ENCODE results near the gene RPS6KA6. TPM values are rescaled to one million over a fixed set of nuclear protein-coding genes. Genes with fewer than 3 reads are reported as not detected.

The RPS6KA6 gene
- polyA plus RNA-seq (ENCODE audit: insufficient read length), result 3.8 TPM

GRCh38 chrX:84187533-84188319, at the start of gene RPS6KA6:
RPS6KA6 (minus strand) TSS chrX:84188199; CDS start chrX:84187899, 300 bp downstream.
- DNase-seq (ENCODE audit: low read depth), result no peak

GRCh38 chrX:84224741-84225140, 36.7 kb upstream of the RPS6KA6 start:
- no peak for DNase-seq (ENCODE audit: low read depth)

- no peak for DNase-seq (ENCODE audit: low read depth)
These were observed 35.3 kb upstream of the RPS6KA6 start for GRCh38 chrX:84223261-84223660.

- no peak for DNase-seq (ENCODE audit: low read depth)
These were observed 33.2 kb upstream of the RPS6KA6 start for GRCh38 chrX:84221181-84221580.

GRCh38 chrX:84219551-84219950, 31.6 kb upstream of the RPS6KA6 start:
- no peak for DNase-seq (ENCODE audit: low read depth)

GRCh38 chrX:84218726-84219125, 30.7 kb upstream of the RPS6KA6 start:
- no peak for DNase-seq (ENCODE audit: low read depth)

GRCh38 chrX:84216881-84217280, 28.9 kb upstream of the RPS6KA6 start:
- DNase-seq (ENCODE audit: low read depth), result no peak

- no peak for DNase-seq (ENCODE audit: low read depth)
These were observed 28.4 kb upstream of the RPS6KA6 start for GRCh38 chrX:84216406-84216805.

GRCh38 chrX:84205276-84205675, 17.3 kb upstream of the RPS6KA6 start:
- DNase-seq (ENCODE audit: low read depth), result no peak

- no peak for DNase-seq (ENCODE audit: low read depth)
These were observed 11.7 kb upstream of the RPS6KA6 start for GRCh38 chrX:84199688-84200087.

GRCh38 chrX:84197550-84197949, 9.6 kb upstream of the RPS6KA6 start:
- DNase-seq (ENCODE audit: low read depth), result no peak

- DNase-seq (ENCODE audit: low read depth), result no peak
These were observed 4.0 kb upstream of the RPS6KA6 start for GRCh38 chrX:84192006-84192405.

GRCh38 chrX:84189125-84189524, 1.1 kb upstream of the RPS6KA6 start:
- no peak for DNase-seq (ENCODE audit: low read depth)

GRCh38 chrX:84188320-84188834, 378 bp upstream of the RPS6KA6 start:
- DNase-seq (ENCODE audit: low read depth), result peak; percentile 47

GRCh38 chrX:84186603-84187532, 1.1 kb downstream of the RPS6KA6 start:
- no peak for DNase-seq (ENCODE audit: low read depth)

GRCh38 chrX:84182516-84182915, 5.5 kb downstream of the RPS6KA6 start:
- DNase-seq (ENCODE audit: low read depth), result no peak

GRCh38 chrX:84175958-84176357, 12.0 kb downstream of the RPS6KA6 start:
- no peak for DNase-seq (ENCODE audit: low read depth)

- no peak for DNase-seq (ENCODE audit: low read depth)
These were observed 12.7 kb downstream of the RPS6KA6 start for GRCh38 chrX:84175274-84175673.

GRCh38 chrX:84174348-84174747, 13.7 kb downstream of the RPS6KA6 start:
- no peak for DNase-seq (ENCODE audit: low read depth)

GRCh38 chrX:84170931-84171330, 17.1 kb downstream of the RPS6KA6 start:
- DNase-seq (ENCODE audit: low read depth), result no peak

GRCh38 chrX:84168574-84168973, 19.4 kb downstream of the RPS6KA6 start:
- DNase-seq (ENCODE audit: low read depth), result no peak

GRCh38 chrX:84168095-84168494, 19.9 kb downstream of the RPS6KA6 start:
- no peak for DNase-seq (ENCODE audit: low read depth)
